MM.1S (cell line): ENCODE measurements around the gene RPL27A.

Experiments
- DNase-seq: peaks from one replicate; pipeline ENCODE4 v3.0.0-alpha.2; 2015
- H2AFZ ChIP-seq: fragments of 300-600 bp; sonication (generic); 2 replicates; pipeline ENCODE4 v1.6.0; 2016; ENCODE audit warnings: antibody characterized with exemption, low read length
- H3F3A ChIP-seq: fragments of 300-600 bp; sonication (generic); 2 replicates; pipeline ENCODE4 v1.6.1; 2016; ENCODE audit warnings: mild to moderate bottlenecking, antibody characterized with exemption, low read length, moderate library complexity, mixed read lengths; ENCODE audit not compliant: insufficient read depth
- H3K27ac ChIP-seq: fragments of 300-600 bp; sonication (generic); 2 replicates; pipeline ENCODE4 v1.5.1; 2016; ENCODE audit warnings: mild to moderate bottlenecking, low read length
- H3K27me3 ChIP-seq: fragments of 300-600 bp; sonication (generic); replicated peaks from 2 replicates; pipeline ENCODE4 v1.6.0; 2016; ENCODE audit warnings: low read length; ENCODE audit not compliant: insufficient read depth
- H3K36me3 ChIP-seq: fragments of 300-600 bp; sonication (generic); replicated peaks from 2 replicates; pipeline ENCODE4 v1.6.1; 2016; ENCODE audit warnings: mild to moderate bottlenecking, low read length, mixed read lengths; ENCODE audit not compliant: insufficient read depth
- H3K4me1 ChIP-seq: fragments of 300-600 bp; sonication (generic); 2 replicates; pipeline ENCODE4 v1.6.1; 2016; ENCODE audit warnings: low read length, mixed read lengths
- H3K4me2 ChIP-seq: fragments of 300-600 bp; sonication (generic); 2 replicates; pipeline ENCODE4 v1.6.0; 2016; ENCODE audit warnings: low read depth, low read length
- H3K4me3 ChIP-seq: fragments of 300-600 bp; sonication (generic); 2 replicates; pipeline ENCODE4 v1.5.1; 2016; ENCODE audit warnings: low read length, mixed read lengths
- H3K79me2 ChIP-seq: fragments of 300-600 bp; sonication (generic); 2 replicates; pipeline ENCODE4 v1.6.1; 2016; ENCODE audit warnings: mixed run types, low read length, mixed read lengths
- H3K9ac ChIP-seq: fragments of 300-600 bp; sonication (generic); 2 replicates; pipeline ENCODE4 v1.6.1; 2016; ENCODE audit warnings: low read length, mixed read lengths
- H3K9me2 ChIP-seq: fragments of 300-600 bp; sonication (generic); replicated peaks from 2 replicates; pipeline ENCODE4 v1.6.1; 2016; ENCODE audit warnings: mild to moderate bottlenecking, low read length, mixed read lengths; ENCODE audit not compliant: insufficient read depth
- H3K9me3 ChIP-seq: fragments of 300-600 bp; sonication (generic); replicated peaks from 2 replicates; pipeline ENCODE4 v1.6.1; 2016; ENCODE audit warnings: mild to moderate bottlenecking, low read length, mixed read lengths; ENCODE audit not compliant: insufficient read depth
- H4K20me1 ChIP-seq: fragments of 300-600 bp; sonication (generic); 2 replicates; pipeline ENCODE4 v1.6.1; 2016; ENCODE audit warnings: mild to moderate bottlenecking, low read length, moderate library complexity, mixed read lengths; ENCODE audit not compliant: insufficient read depth
- CTCF ChIP-seq: fragments of 300-600 bp; sonication (generic); IDR thresholded peaks from 2 replicates; pipeline ENCODE4 v1.5.1; 2016; ENCODE audit warnings: antibody characterized with exemption, low read length, mixed read lengths
- EZH2 ChIP-seq: fragments of 300-600 bp; sonication (generic); optimal IDR thresholded peaks from 2 replicates; pipeline ENCODE3; 2017; ENCODE audit warnings: low read depth, mild to moderate bottlenecking, antibody characterized with exemption, low read length, mixed read lengths
- EZH2phosphoT487 ChIP-seq: fragments of 300-600 bp; sonication (generic); IDR thresholded peaks from 2 replicates; pipeline ENCODE4 v1.6.1; 2018; ENCODE audit warnings: antibody characterized with exemption, low read length

RPL27A gene

GRCh38 chr11:8720868-8721608 is 38.4 kb downstream of the RPL27A start:
- H3K9ac ChIP-seq = no peak overlapping the region
- no peaks in the 10 kb centered on the region for H3F3A ChIP-seq
- no peak overlapping the region for H3K4me3 ChIP-seq
- H3K4me2 ChIP-seq = no peak overlapping the region
- no peaks in the 10 kb centered on the region for H3K79me2 ChIP-seq
- no peaks in the 10 kb centered on the region for H3K9me2 ChIP-seq
- H3K27me3 ChIP-seq = no peaks in the 10 kb centered on the region
- H3K27ac ChIP-seq = no peak overlapping the region
- H3K4me1 ChIP-seq = no peaks in the 10 kb centered on the region
- no peaks in the 10 kb centered on the region for H4K20me1 ChIP-seq
- H3K36me3 ChIP-seq = no peaks in the 10 kb centered on the region
- TF ChIP-seq EZH2phosphoT487 = no peak
- TF ChIP-seq EZH2 = no peak
- TF ChIP-seq CTCF = no peak
- no peak for DNase-seq
- no peak overlapping the region for H2AFZ ChIP-seq
- no peaks in the 10 kb centered on the region for H3K9me3 ChIP-seq

GRCh38 chr11:8721609-8722500 is 39.3 kb downstream of the RPL27A start:
- Histone ChIP-seq H3K4me1 (no peaks in the 10 kb centered on the region), H3K9me3 (no peaks in the 10 kb centered on the region), H3K4me3 (no peak overlapping the region), H2AFZ (no peak overlapping the region), H3K27ac (no peak overlapping the region), H3K4me2 (no peak overlapping the region), H3K9me2 (no peaks in the 10 kb centered on the region), H4K20me1 (no peaks in the 10 kb centered on the region), H3K79me2 (no peaks in the 10 kb centered on the region), H3F3A (no peaks in the 10 kb centered on the region), H3K36me3 (no peaks in the 10 kb centered on the region), H3K9ac (no peak overlapping the region), H3K27me3 (no peaks in the 10 kb centered on the region)
- no peak for DNase-seq
- TF ChIP-seq CTCF (no peak), EZH2phosphoT487 (no peak), EZH2 (no peak)

GRCh38 chr11:8722809-8723208 is 40.2 kb downstream of the RPL27A start:
- no peak overlapping the region for H3K27ac ChIP-seq
- no peaks in the 10 kb centered on the region for H3F3A ChIP-seq
- TF ChIP-seq EZH2phosphoT487 = no peak
- TF ChIP-seq CTCF = no peak
- no peak for TF ChIP-seq EZH2
- no peak for DNase-seq
- no peaks in the 10 kb centered on the region for H3K36me3 ChIP-seq
- H3K9me2 ChIP-seq = no peaks in the 10 kb centered on the region
- no peaks in the 10 kb centered on the region for H3K27me3 ChIP-seq
- H3K9me3 ChIP-seq = no peaks in the 10 kb centered on the region
- H3K4me1 ChIP-seq = no peaks in the 10 kb centered on the region
- H3K4me3 ChIP-seq = no peak overlapping the region
- no peaks in the 10 kb centered on the region for H3K79me2 ChIP-seq
- no peaks in the 10 kb centered on the region for H4K20me1 ChIP-seq
- no peak overlapping the region for H3K4me2 ChIP-seq
- H2AFZ ChIP-seq = no peak overlapping the region
- H3K9ac ChIP-seq = no peak overlapping the region
